GM04503 (cell line): ENCODE measurements around the gene SLC30A9.
A peak's percentile ranks its signal among the peaks of the same experiment; 100 is the strongest.

ENCODE experiments used
- DNase-seq: peaks from one replicate; pipeline ENCODE4 v3.0.0-alpha.2; 2012; ENCODE audit warnings: low read depth

The SLC30A9 gene

GRCh38 chr4:41999321-41999720 lies 9.0 kb downstream of the SLC30A9 start:
- no peak for DNase-seq

GRCh38 chr4:42008011-42008786 lies 17.9 kb downstream of the SLC30A9 start:
- DNase-seq: no peak

GRCh38 chr4:42015438-42015837 lies 25.1 kb downstream of the SLC30A9 start:
- DNase-seq: no peak

- no peak for DNase-seq
Measured at GRCh38 chr4:42018451-42018850, 28.1 kb downstream of the SLC30A9 start.

GRCh38 chr4:42048394-42048793 lies 58.1 kb downstream of the SLC30A9 start:
- DNase-seq: peak; percentile 27

- DNase-seq: no peak
Measured at GRCh38 chr4:42050516-42051249, 60.4 kb downstream of the SLC30A9 start.

GRCh38 chr4:42066402-42066801 lies 76.1 kb downstream of the SLC30A9 start:
- no peak for DNase-seq

GRCh38 chr4:42067264-42067663 lies 76.9 kb downstream of the SLC30A9 start:
- DNase-seq: no peak

- no peak for DNase-seq
Measured at GRCh38 chr4:42070463-42070862, 80.1 kb downstream of the SLC30A9 start.

- no peak for DNase-seq
Measured at GRCh38 chr4:42074294-42074693, 84.0 kb downstream of the SLC30A9 start.

GRCh38 chr4:42078184-42078801 lies 88.0 kb downstream of the SLC30A9 start:
- DNase-seq: no peak

GRCh38 chr4:42080306-42080705 lies 90.0 kb downstream of the SLC30A9 start:
- DNase-seq: no peak

GRCh38 chr4:42083816-42084215 lies 93.5 kb downstream of the SLC30A9 start:
- no peak for DNase-seq

GRCh38 chr4:42088386-42088785 lies 98.1 kb downstream of the SLC30A9 start:
- no peak for DNase-seq

GRCh38 chr4:42101446-42101975 lies 111.2 kb downstream of the SLC30A9 start:
- DNase-seq: no peak

GRCh38 chr4:42104521-42104920 lies 114.2 kb downstream of the SLC30A9 start:
- DNase-seq: peak; percentile 15

- no peak for DNase-seq
Measured at GRCh38 chr4:42112846-42113245, 122.5 kb downstream of the SLC30A9 start.

- DNase-seq: no peak
Measured at GRCh38 chr4:42119886-42120285, 129.6 kb downstream of the SLC30A9 start.

GRCh38 chr4:42122237-42122636 lies 131.9 kb downstream of the SLC30A9 start:
- no peak for DNase-seq

GRCh38 chr4:42123071-42123644 lies 132.8 kb downstream of the SLC30A9 start:
- DNase-seq: no peak

GRCh38 chr4:42132099-42132498 lies 141.8 kb downstream of the SLC30A9 start:
- DNase-seq: no peak

- no peak for DNase-seq
Measured at GRCh38 chr4:42133006-42133405, 142.7 kb downstream of the SLC30A9 start.
